ENCODE results near the gene PAPPA. TPM values are rescaled to one million over a fixed set of nuclear protein-coding genes. Genes with fewer than 3 reads are reported as not detected.

PAPPA gene
- total RNA-seq, 1 experiment from 2014 or later, result 0.05 TPM

GRCh38 chr9:116152390-116152789 lies 1.2 kb upstream of the PAPPA start:
- no peak overlapping the region for H3K9ac ChIP-seq (ENCODE audit: low read length)
- TF ChIP-seq EZH2phosphoT487 (IDR thresholded peaks at IDR 0.05; ENCODE audit: borderline replicate concordance) (no peak), POLR2AphosphoS5 (IDR thresholded peaks at IDR 0.05; ENCODE audit: low read depth, low read length) (no peak), CTCF (IDR thresholded peaks at IDR 0.05 in 2 of 3, conservative IDR thresholded peaks at IDR 0.05 in 1 of 3; ENCODE audit: borderline replicate concordance in 1 of 3, insufficient read depth in 1 of 3, low read depth in 2 of 3, low read length in 2 of 3) (peak in 2 of 3 experiments; percentile 33 to 41; a peak in 2 of 6 replicates), RAD21 (IDR thresholded peaks at IDR 0.05; ENCODE audit: low read depth) (peak; percentile 44; the same call in 1 of the 2 replicates), EZH2 (IDR thresholded peaks at IDR 0.05) (no peak), CBX3 (IDR thresholded peaks at IDR 0.05; ENCODE audit: low read depth) (no peak)
- no peaks in the 10 kb centered on the region for H3K36me3 ChIP-seq (ENCODE audit: control insufficient read depth in 1 of 2, insufficient read depth in 2 of 2, low read length in 2 of 2)
- ATAC-seq (peak; percentile 44; the same call in 1 of the 2 replicates), DNase-seq (ENCODE audit: low read depth, low spot score) (no peak)
- BruUV-seq (replicated peaks), result no TSS peak
- no peaks in the 10 kb centered on the region for H4K20me1 ChIP-seq (ENCODE audit: insufficient read depth)
- no peaks in the 10 kb centered on the region for H3K9me2 ChIP-seq (ENCODE audit: insufficient read depth)
- ChIA-PET RAD21 (ENCODE audit: low non-redundant PET in 1 of 2, low total read pairs in 2 of 2, uncharacterized antibody in 2 of 2, unreplicated experiment in 2 of 2) (no interaction called here), POLR2A (no interaction called here), CTCF (interaction anchor here (0.7 to 2.6 kb wide), 11 partner anchors 9 to 559 kb away, joined by 3 to 33 read pairs (median 4); no protein-coding TSS in a partner anchor)
- no peak overlapping the region for H3K27ac ChIP-seq (ENCODE audit: low read depth, low read length)
- no peaks in the 10 kb centered on the region for H3K4me1 ChIP-seq (ENCODE audit: control insufficient read depth in 1 of 2, insufficient read depth in 2 of 2, low read length in 2 of 2)
- H3K4me2 ChIP-seq (ENCODE audit: low read length), result no peak overlapping the region
- H2AFZ ChIP-seq (ENCODE audit: low read depth, low read length, poor library complexity, severe bottlenecking), result no peak overlapping the region
- intact Hi-C loops (cut with micrococcal nuclease), result loop anchor here (1.0 to 5.0 kb wide), 3 partner anchors 342 to 560 kb away; no protein-coding TSS in a partner anchor
- no peak overlapping the region for H3K4me3 ChIP-seq (replicated peaks in 1 of 2; ENCODE audit: low read depth in 1 of 2, low read length in 2 of 2)
- H3K79me2 ChIP-seq (ENCODE audit: insufficient read depth, low read length), result no peaks in the 10 kb centered on the region
- peaks cover 11% of the 10 kb centered on the region; the same call in 1 of the 2 replicates for H3K27me3 ChIP-seq (ENCODE audit: insufficient read depth, low read length)
- H3K9me3 ChIP-seq (ENCODE audit: control insufficient read depth in 1 of 2, insufficient read depth in 1 of 2, low read depth in 1 of 2, low read length in 2 of 2), result no peaks in the 10 kb centered on the region
